ENCODE measurements around the gene R3HDM1.
"Not testable (repeated sequence)": the region's sequence is repeated elsewhere in the genome, so short reads cannot be mapped to it uniquely, and the experiment has no call there.

R3HDM1 gene

DNA sequence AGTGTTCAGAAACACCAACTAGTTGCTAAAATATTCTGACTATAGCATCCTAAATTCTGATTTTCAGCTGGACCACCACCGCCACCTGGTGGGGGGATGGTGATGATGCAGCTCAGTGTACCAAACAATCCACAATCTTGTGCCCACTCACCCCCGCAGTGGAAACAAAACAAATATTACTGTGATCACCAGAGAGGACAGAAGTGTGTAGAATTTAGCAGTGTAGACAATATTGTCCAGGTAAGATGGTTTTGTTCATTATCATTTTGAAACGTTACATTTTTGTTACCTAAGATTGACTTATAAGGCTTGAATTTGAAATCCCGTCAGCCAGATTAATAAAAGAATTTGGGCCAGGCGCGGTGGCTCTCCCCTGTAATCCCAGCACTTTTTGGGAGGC lies 178.7 kb downstream of the R3HDM1 start:
- TF ChIP-seq EZH2 (IDR thresholded peaks at IDR 0.05) (no peak), POLR2AphosphoS5 (IDR thresholded peaks at IDR 0.05; ENCODE audit: borderline replicate concordance, low read depth, low read length) (no peak), FOXP2 (optimal IDR thresholded peaks at IDR 0.05; ENCODE audit: control extremely low read depth, extremely low read length, insufficient read depth) (no peak)
- no peak overlapping the region for H3K9ac ChIP-seq (ENCODE audit: insufficient read length)
- DNase-seq (ENCODE audit: low read depth, low spot score): peak; percentile 10
- H3K27ac ChIP-seq: no peak overlapping the region
- H3K9me3 ChIP-seq (ENCODE audit: low read depth, low read length): no peaks in the 10 kb centered on the region
- peaks cover 17% of the 10 kb centered on the region for H3K36me3 ChIP-seq (ENCODE audit: insufficient read depth, low read length)
- H3K4me3 ChIP-seq: no peak overlapping the region

GRCh38 chr2:135715086-135715485 lies 183.8 kb downstream of the R3HDM1 start:
- not testable (repeated sequence) for H3K9me3 ChIP-seq (ENCODE audit: low read depth, low read length); H3K27ac ChIP-seq; H3K4me3 ChIP-seq; H3K9ac ChIP-seq (ENCODE audit: insufficient read length); DNase-seq (ENCODE audit: low read depth, low spot score)
- H3K36me3 ChIP-seq (ENCODE audit: insufficient read depth, low read length): peaks cover 23% of the 10 kb centered on the region

- TF ChIP-seq EZH2 (IDR thresholded peaks at IDR 0.05): no peak
- TF ChIP-seq FOXP2 (optimal IDR thresholded peaks at IDR 0.05; ENCODE audit: control extremely low read depth, extremely low read length, insufficient read depth): no peak
- TF ChIP-seq POLR2AphosphoS5 (IDR thresholded peaks at IDR 0.05; ENCODE audit: borderline replicate concordance, low read depth, low read length): no peak
- Histone ChIP-seq H3K9ac (ENCODE audit: insufficient read length) (no peak overlapping the region), H3K36me3 (ENCODE audit: insufficient read depth, low read length) (peaks cover 20% of the 10 kb centered on the region), H3K9me3 (ENCODE audit: low read depth, low read length) (no peaks in the 10 kb centered on the region), H3K27ac (no peak overlapping the region), H3K4me3 (no peak overlapping the region)
- DNase-seq (ENCODE audit: low read depth, low spot score): no peak
Measured at GRCh38 chr2:135728064-135728743, 196.9 kb downstream of the R3HDM1 start.

DNA sequence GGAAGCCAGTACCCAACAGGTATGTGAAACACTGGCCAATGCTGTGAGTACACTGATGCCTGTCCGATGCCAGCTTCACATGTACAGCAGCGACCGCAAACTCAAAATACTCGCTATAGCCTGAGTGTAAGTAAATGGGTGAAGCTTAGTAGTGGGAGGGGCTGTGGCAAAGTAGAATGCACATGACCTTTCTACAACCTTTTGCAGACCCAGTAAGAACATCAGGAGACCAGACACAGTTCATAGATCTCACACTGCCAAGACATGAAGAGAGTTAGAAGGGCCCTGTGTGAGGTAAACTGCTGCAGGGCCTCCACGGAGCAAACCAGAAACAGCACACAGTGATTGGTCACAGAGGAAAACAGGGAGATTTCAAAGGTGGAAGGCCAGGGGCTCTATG lies 201.3 kb downstream of the R3HDM1 start:
- DNase-seq (ENCODE audit: low read depth, low spot score): no peak
- TF ChIP-seq FOXP2 (optimal IDR thresholded peaks at IDR 0.05; ENCODE audit: control extremely low read depth, extremely low read length, insufficient read depth): no peak
- no peak for TF ChIP-seq EZH2 (IDR thresholded peaks at IDR 0.05)
- no peak for TF ChIP-seq POLR2AphosphoS5 (IDR thresholded peaks at IDR 0.05; ENCODE audit: borderline replicate concordance, low read depth, low read length)
- H3K36me3 ChIP-seq (ENCODE audit: insufficient read depth, low read length): no peaks in the 10 kb centered on the region

GRCh38 chr2:135733045-135733444 lies 201.8 kb downstream of the R3HDM1 start:
- Histone ChIP-seq H3K27ac (no peak overlapping the region), H3K9me3 (ENCODE audit: low read depth, low read length) (no peaks in the 10 kb centered on the region), H3K36me3 (ENCODE audit: insufficient read depth, low read length) (no peaks in the 10 kb centered on the region), H3K4me3 (no peak overlapping the region), H3K9ac (ENCODE audit: insufficient read length) (no peak overlapping the region)
- TF ChIP-seq FOXP2 (optimal IDR thresholded peaks at IDR 0.05; ENCODE audit: control extremely low read depth, extremely low read length, insufficient read depth) (no peak), EZH2 (IDR thresholded peaks at IDR 0.05) (no peak), POLR2AphosphoS5 (IDR thresholded peaks at IDR 0.05; ENCODE audit: borderline replicate concordance, low read depth, low read length) (no peak)
- no peak for DNase-seq (ENCODE audit: low read depth, low spot score)

More for the DNA sequence above, 201.3 kb downstream of the R3HDM1 start:
- H3K9me3 ChIP-seq (ENCODE audit: low read depth, low read length): no peaks in the 10 kb centered on the region
- H3K27ac ChIP-seq: no peak overlapping the region
- no peak overlapping the region for H3K4me3 ChIP-seq
- H3K9ac ChIP-seq (ENCODE audit: insufficient read length): no peak overlapping the region

- DNase-seq (ENCODE audit: low read depth, low spot score): no peak
- no peaks in the 10 kb centered on the region for H3K9me3 ChIP-seq (ENCODE audit: low read depth, low read length)
- TF ChIP-seq EZH2 (IDR thresholded peaks at IDR 0.05) (no peak), FOXP2 (optimal IDR thresholded peaks at IDR 0.05; ENCODE audit: control extremely low read depth, extremely low read length, insufficient read depth) (no peak), POLR2AphosphoS5 (IDR thresholded peaks at IDR 0.05; ENCODE audit: borderline replicate concordance, low read depth, low read length) (no peak)
Measured at GRCh38 chr2:135736546-135736945, 205.3 kb downstream of the R3HDM1 start.

DNA sequence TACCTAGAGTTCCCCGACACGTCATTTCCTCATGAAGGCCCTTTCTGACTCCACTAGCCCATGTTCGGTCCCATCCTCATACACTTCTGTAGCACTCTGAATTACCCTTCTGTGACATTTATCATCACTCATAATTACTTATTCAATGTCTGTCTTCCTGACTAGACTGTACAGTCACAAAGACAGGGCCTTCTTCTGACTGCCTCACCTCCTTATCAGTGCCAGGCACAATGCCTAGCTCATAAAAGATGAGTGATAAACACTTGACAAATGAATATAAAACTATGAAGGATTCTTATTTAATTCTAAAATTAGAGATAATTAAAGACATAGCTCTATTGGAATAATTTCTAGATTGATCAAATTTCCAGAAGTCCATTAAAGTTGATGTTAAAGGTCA lies 208.9 kb downstream of the R3HDM1 start:
- Histone ChIP-seq H3K4me3 (no peak overlapping the region), H3K27ac (no peak overlapping the region), H3K9me3 (ENCODE audit: low read depth, low read length) (no peaks in the 10 kb centered on the region), H3K36me3 (ENCODE audit: insufficient read depth, low read length) (no peaks in the 10 kb centered on the region; the same call in 1 of the 2 replicates), H3K9ac (ENCODE audit: insufficient read length) (no peak overlapping the region)
- no peak for TF ChIP-seq EZH2 (IDR thresholded peaks at IDR 0.05)
- no peak for TF ChIP-seq FOXP2 (optimal IDR thresholded peaks at IDR 0.05; ENCODE audit: control extremely low read depth, extremely low read length, insufficient read depth)
- TF ChIP-seq POLR2AphosphoS5 (IDR thresholded peaks at IDR 0.05; ENCODE audit: borderline replicate concordance, low read depth, low read length): no peak
- no peak for DNase-seq (ENCODE audit: low read depth, low spot score)

More at GRCh38 chr2:135736546-135736945, 205.3 kb downstream of the R3HDM1 start:
- H3K9ac ChIP-seq (ENCODE audit: insufficient read length): no peak overlapping the region
- H3K27ac ChIP-seq: no peak overlapping the region
- H3K36me3 ChIP-seq (ENCODE audit: insufficient read depth, low read length): no peaks in the 10 kb centered on the region
- H3K4me3 ChIP-seq: no peak overlapping the region

DNA sequence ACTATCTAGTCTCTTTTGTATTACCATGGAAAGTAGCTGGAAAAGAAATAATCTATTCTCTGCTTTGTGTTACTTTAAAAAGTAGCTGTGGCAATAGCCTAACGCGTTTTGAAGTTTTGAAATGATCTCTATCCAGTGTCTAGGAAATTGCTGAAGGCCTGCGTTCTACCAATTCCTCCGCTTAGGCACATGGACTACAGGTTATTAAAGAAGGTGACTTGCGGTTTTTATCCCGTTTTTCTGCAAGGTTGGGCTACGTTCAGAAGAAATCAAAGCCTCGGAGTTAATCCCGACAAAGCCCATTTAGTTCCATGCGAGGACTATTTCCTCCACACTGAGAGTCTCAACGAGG lies 209.7 kb downstream of the R3HDM1 start:
- H3K27ac ChIP-seq: no peak overlapping the region

More for the DNA sequence above, 209.7 kb downstream of the R3HDM1 start:
- H3K36me3 ChIP-seq (ENCODE audit: insufficient read depth, low read length): peaks cover 1% of the 10 kb centered on the region
- H3K9ac ChIP-seq (ENCODE audit: insufficient read length): no peak overlapping the region
- no peak overlapping the region for H3K4me3 ChIP-seq
- no peaks in the 10 kb centered on the region for H3K9me3 ChIP-seq (ENCODE audit: low read depth, low read length)
- no peak for DNase-seq (ENCODE audit: low read depth, low spot score)
- TF ChIP-seq POLR2AphosphoS5 (IDR thresholded peaks at IDR 0.05; ENCODE audit: borderline replicate concordance, low read depth, low read length) (no peak), FOXP2 (optimal IDR thresholded peaks at IDR 0.05; ENCODE audit: control extremely low read depth, extremely low read length, insufficient read depth) (no peak), EZH2 (IDR thresholded peaks at IDR 0.05) (no peak)

All from SK-N-MC (cell line).